A204.1 (cell line): Measurements from ENCODE around the gene SYCP3.
"Not testable (repeated sequence)": the region's sequence is repeated elsewhere in the genome, so short reads cannot be mapped to it uniquely, and the experiment has no call there.

Source experiments
- FAIRE-seq: peaks from 2 replicates; lab custom pipeline; 2012; peaks lifted over from hg19 to GRCh38; lab: Jason Lieb, UNC

Gene SYCP3

DNA sequence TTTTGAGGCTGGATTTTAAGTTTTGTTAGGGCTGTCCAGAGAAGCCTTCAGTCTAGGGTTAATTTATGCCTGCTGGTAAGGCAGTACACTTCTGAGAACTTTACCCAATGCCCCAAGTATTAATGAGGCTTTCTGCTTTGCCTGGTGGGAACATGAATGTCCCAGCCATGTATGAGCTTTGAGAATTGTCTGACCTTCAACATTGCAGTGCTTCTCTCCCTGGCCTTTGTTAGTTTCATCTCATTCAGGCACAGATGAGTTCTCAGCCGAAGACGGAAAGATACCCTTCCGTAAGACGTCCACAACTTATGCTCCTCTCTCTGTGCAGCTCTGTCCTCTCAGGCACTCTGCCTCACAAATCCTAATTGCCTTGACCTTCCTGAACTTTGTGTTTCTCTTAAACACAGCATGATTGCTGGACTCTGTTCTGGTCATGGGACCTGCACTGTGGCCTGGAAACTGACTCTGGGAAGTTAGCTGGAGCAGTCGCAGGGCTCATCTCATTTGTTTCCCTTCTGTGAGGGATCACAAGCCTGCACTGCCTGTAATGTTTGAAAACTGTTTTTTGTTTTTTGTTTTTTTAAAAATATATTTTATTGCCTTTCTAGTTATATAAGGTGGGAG lies 26.1 kb downstream of the SYCP3 start:
- FAIRE-seq, result no peak

DNA sequence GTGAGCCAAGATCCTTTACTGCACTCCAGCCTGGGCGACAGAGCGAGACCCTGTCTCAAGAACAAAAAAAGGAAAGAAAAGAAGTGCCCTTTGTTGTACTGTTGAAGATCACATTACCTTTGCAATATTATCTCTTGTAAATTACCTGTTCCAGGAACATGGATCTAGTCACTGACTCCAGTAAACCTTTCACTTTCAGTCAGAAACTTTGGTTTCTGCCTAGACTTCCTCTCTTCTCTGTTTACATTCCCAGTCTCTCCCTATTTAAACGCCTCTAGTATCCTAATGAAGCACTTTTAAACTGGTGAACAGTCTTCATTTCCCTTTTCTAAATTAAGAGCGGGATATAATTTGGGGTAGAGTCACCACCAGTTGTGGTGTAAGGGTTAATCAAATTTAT lies 29.0 kb downstream of the SYCP3 start:
- FAIRE-seq, result no peak

DNA sequence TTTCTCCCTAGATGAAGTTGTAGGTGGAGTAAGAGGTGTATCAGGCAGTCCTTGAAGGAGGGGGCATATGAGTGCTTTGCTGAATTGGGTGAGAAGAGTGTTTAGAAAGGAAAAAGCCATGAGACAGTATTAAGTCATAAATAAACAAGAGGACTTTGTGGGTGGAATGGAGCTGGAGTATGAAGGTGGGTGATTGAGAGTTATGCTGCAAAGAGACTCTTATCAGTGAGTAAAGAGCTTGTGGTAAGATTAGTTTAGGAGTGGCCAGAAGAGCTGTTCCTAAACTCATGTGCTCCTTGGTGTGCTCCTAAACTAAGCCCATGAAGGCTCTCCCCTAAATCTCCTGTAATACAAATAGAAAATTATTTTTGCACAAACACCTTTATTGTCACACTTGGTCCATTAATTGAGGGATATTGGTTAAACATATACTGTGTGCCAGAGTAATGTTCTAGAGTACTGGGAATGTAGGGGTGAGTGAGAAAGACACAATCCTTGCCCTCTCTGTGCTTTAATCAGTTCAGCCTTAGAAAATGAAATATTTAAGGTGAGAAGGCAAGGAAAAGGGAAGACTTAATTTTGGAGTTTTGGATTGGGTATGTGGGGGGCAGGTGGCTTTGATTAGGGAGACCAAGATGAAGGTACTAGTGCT lies 32.0 kb downstream of the SYCP3 start:
- FAIRE-seq, result no peak

DNA sequence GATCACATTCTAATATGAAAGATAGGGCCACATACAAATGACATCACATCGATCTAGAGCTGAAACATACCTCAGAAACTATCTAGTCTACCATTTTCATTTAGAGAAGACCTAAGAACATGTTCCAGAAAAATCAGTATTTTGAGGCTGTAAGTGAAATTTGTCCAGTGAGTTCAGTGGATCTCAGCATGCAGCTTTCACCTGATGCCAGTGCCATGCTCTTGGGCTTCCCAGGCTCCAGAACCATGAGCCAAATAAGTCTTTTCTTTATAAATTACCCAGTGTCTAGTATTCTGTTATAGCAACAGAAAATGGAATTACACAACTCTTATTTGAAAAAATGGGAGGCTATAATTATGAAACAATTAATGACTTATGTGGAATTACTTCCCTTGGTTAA lies 32.9 kb downstream of the SYCP3 start:
- no peak for FAIRE-seq

- no peak for FAIRE-seq
These were observed 35.8 kb downstream of the SYCP3 start for GRCh38 chr12:101703487-101703886.

GRCh38 chr12:101700299-101700820 lies 38.9 kb downstream of the SYCP3 start:
- FAIRE-seq, result no peak

- FAIRE-seq, result no peak
These were observed 40.4 kb downstream of the SYCP3 start for GRCh38 chr12:101698800-101699347.

DNA sequence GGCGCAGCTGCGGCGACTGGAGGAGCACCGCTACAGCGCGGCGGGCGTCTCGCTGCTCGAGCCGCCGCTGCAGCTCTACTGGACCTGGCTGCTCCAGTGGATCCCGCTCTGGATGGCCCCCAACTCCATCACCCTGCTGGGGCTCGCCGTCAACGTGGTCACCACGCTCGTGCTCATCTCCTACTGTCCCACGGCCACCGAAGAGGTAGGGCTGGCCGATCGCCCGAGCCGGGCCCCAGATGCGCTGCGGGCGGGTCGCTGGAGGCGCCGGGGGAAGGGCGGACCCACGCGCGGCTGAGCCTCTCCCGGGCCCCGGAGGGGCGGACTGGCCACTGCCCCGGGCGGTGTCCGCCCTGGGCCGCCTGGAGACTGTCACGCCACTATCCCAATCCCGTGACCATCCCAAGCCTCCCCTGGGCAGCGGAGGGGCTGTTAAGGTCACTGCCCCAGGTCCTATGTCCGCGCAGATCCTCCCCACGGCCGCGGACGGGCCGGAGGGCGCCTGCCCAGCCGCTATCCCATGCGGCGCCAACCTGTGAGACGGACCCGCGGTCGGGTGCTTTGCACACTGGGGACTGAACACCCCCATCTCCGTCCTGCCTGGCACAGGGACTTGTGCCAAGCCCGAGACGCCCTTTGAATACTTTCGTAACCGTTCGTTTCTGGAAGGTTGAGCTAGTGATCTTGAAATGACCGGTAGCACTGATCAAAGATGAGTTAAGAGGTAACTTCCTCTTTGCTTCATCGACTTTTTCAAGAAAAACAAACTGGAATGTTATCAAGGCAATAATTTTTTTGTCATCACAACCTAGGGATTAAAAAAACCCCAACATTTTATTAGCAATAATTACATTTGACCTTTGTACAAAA lies 41.1 kb downstream of the SYCP3 start:
- FAIRE-seq, result no peak

GRCh38 chr12:101697197-101697929 lies 41.9 kb downstream of the SYCP3 start, which contains the start of gene CHPT1:
CHPT1 (plus strand) TSS chr12:101697640; CDS start chr12:101697862, 222 bp downstream.
- no peak for FAIRE-seq

GRCh38 chr12:101696251-101697196 lies 42.7 kb downstream of the SYCP3 start:
- FAIRE-seq, result no peak

DNA sequence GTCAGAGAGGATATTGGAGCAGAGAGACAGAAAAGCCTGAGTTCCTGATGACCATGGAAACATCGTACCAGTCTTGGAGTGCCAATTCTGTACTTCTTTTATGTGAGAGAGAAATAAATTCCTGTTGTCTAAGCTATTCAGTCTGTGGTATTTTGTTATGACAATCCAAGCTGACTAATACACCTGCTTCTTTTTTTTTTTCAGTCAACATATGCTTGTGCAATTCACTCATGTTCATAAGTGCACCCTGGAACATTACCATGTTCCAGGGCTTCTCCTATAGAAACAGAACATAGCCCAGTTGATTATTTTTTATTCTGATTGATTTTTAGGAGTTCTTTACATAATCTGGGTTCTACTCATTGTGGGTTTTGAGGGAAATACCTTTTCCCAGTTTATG lies 43.6 kb downstream of the SYCP3 start:
- no peak for FAIRE-seq

- no peak for FAIRE-seq
These were observed 44.3 kb downstream of the SYCP3 start for GRCh38 chr12:101694986-101695385.

GRCh38 chr12:101694297-101694848 lies 44.9 kb downstream of the SYCP3 start:
- no peak for FAIRE-seq

- FAIRE-seq, result no peak
These were observed 47.7 kb downstream of the SYCP3 start for GRCh38 chr12:101691503-101692096.

- no peak for FAIRE-seq
These were observed 48.6 kb downstream of the SYCP3 start for GRCh38 chr12:101690544-101691098.

- no peak for FAIRE-seq
These were observed 53.1 kb downstream of the SYCP3 start for GRCh38 chr12:101686176-101686575.

DNA sequence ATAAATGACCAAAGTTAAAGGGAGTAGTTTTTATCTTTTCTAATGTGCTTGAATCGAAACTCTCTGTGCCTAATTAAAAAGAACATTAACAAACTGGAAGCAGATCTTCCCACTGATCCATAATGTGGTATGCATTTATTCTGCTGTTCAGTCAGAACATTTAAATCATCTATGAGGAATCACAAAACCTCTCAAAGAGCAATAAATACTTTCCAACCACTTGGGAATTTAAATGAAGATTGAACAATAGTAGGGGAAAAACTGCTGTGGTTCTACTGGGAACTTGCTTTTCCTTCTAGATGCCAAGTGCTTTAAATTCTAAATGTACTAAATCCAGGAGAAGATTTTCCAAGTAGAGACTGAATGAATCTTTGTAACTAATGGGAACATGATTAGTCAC lies 54.2 kb downstream of the SYCP3 start:
- no peak for FAIRE-seq

GRCh38 chr12:101681627-101682026 lies 57.6 kb downstream of the SYCP3 start:
- not testable (repeated sequence) for FAIRE-seq

- FAIRE-seq, result no peak
These were observed 58.6 kb downstream of the SYCP3 start for GRCh38 chr12:101680647-101681046.

GRCh38 chr12:101680240-101680639 lies 59.0 kb downstream of the SYCP3 start:
- no peak for FAIRE-seq
